CD8-positive, alpha-beta memory T cell (primary cell): ENCODE data around the gene SAFB. TPM values are rescaled to one million over a fixed set of nuclear protein-coding genes. Genes with fewer than 3 reads are reported as not detected.

Experiments used
- CTCF ChIA-PET: fragments of 350-600 bp; sonication (Branson Sonifier 250); formaldehyde crosslinking; loops from one replicate; lab custom pipeline; 2021; ENCODE audit warnings: antibody characterized with exemption; lab: Charles Lee
- POLR2A ChIA-PET: fragments of 350-600 bp; sonication (Branson Sonifier 250); formaldehyde crosslinking; loops from one replicate; lab custom pipeline; 2021; ENCODE audit warnings: antibody characterized with exemption; lab: Charles Lee
- DNase-seq, 5 donors: peaks; one replicate each; pipeline versions ENCODE4 v3.0.0 to v3.0.0-alpha.2; 2020 to 2022; ENCODE audit warnings: mixed read lengths in 1 of 5
- H3K27ac ChIP-seq: one replicate; pipeline ENCODE4 v1.7.0; 2013; ENCODE audit warnings: low read depth, mild to moderate bottlenecking, low read length, moderate library complexity
- H3K27me3 ChIP-seq: 2 replicates; pipeline ENCODE4 v1.7.0; 2013; ENCODE audit warnings: low read length, mild to moderate bottlenecking; ENCODE audit not compliant: insufficient read depth, poor library complexity, severe bottlenecking
- H3K36me3 ChIP-seq: 2 replicates; pipeline ENCODE4 v1.7.0; 2013; ENCODE audit warnings: mild to moderate bottlenecking, low read length, moderate library complexity; ENCODE audit not compliant: insufficient read depth
- H3K4me1 ChIP-seq: 2 replicates; pipeline ENCODE4 v1.7.0; 2013; ENCODE audit warnings: mild to moderate bottlenecking, low read length, moderate library complexity; ENCODE audit not compliant: insufficient read depth
- H3K4me3 ChIP-seq: 2 replicates; pipeline ENCODE4 v1.7.0; 2013; ENCODE audit warnings: mild to moderate bottlenecking, low read length
- H3K9me3 ChIP-seq: 2 replicates; pipeline ENCODE4 v1.7.0; 2013; ENCODE audit warnings: mild to moderate bottlenecking, low read length
- H3K27ac Mint-ChIP-seq, 8 donors: one replicate each; pipeline ENCODE4 v1.8.0; 2020 to 2021; ENCODE audit warnings: mixed read lengths in 8 of 8, mild to moderate bottlenecking in 6 of 8, inconsistent platforms in 3 of 8, moderate library complexity in 3 of 8
- H3K27me3 Mint-ChIP-seq, 2 donors: one replicate each; pipeline ENCODE4 v1.8.0; 2020 to 2021; ENCODE audit warnings: mixed read lengths in 2 of 2, mild to moderate bottlenecking in 1 of 2, moderate library complexity in 1 of 2
- H3K36me3 Mint-ChIP-seq, 3 donors: one replicate each; pipeline ENCODE4 v1.8.0; 2020 to 2021; ENCODE audit warnings: mixed read lengths in 3 of 3, inconsistent platforms in 1 of 3, mild to moderate bottlenecking in 1 of 3
- H3K4me1 Mint-ChIP-seq, 3 donors: one replicate each; pipeline ENCODE4 v1.8.0; 2020 to 2021; ENCODE audit warnings: mixed read lengths in 3 of 3, inconsistent platforms in 1 of 3, mild to moderate bottlenecking in 1 of 3
- H3K4me3 Mint-ChIP-seq, 7 donors: one replicate each; pipeline ENCODE4 v1.8.0; 2020 to 2021; ENCODE audit warnings: mixed read lengths in 7 of 7, mild to moderate bottlenecking in 6 of 7, moderate library complexity in 4 of 7, inconsistent platforms in 2 of 7
- H3K9me3 Mint-ChIP-seq, 5 donors: one replicate each; pipeline ENCODE4 v1.8.0; 2020 to 2022; ENCODE audit warnings: mixed read lengths in 5 of 5, mild to moderate bottlenecking in 3 of 5, moderate library complexity in 2 of 5, inconsistent platforms in 1 of 5
- polyA plus RNA-seq: library from polyadenylated mRNA; unstranded; fragments of 300-500 nt; fragmentation: Illumina TruSeq; gene quantifications from one replicate; pipeline ENCODE4 v1.2.3, GENCODE V29; 2021
- total RNA-seq, 2 experiments: library from RNA; stranded (reverse); gene quantifications; one replicate each; pipeline ENCODE4 v1.2.3, GENCODE V29; 2021

SAFB gene
- total and polyA plus RNA-seq, 3 experiments from 2014 or later, result 103 to 132 (median 124) TPM

GRCh38 chr19:5661483-5661882 lies 38.6 kb downstream of the SAFB start:
- Mint-ChIP-seq H3K27ac (peak overlapping the region in 1 of 8 donors; percentile 69), H3K9me3 (no peaks in the 10 kb centered on the region), H3K4me1 (no peaks in the 10 kb centered on the region), H3K27me3 (peaks cover 0 to 1% of the 10 kb centered on the region in 2 donors), H3K36me3 (peaks cover 0 to 88% (median 17%) of the 10 kb centered on the region in 3 donors), H3K4me3 (no peak overlapping the region)
- ChIA-PET POLR2A (no interaction called here), CTCF (interaction anchor here (0.6 to 0.7 kb wide), 2 partner anchors 53 to 280 kb away, joined by 3 read pairs; no protein-coding TSS in a partner anchor)
- no peak for DNase-seq
- no peaks in the 10 kb centered on the region for H3K9me3 ChIP-seq
- H3K27me3 ChIP-seq, result no peaks in the 10 kb centered on the region
- H3K4me1 ChIP-seq, result no peaks in the 10 kb centered on the region
- no peak overlapping the region for H3K4me3 ChIP-seq
- peaks cover 69% of the 10 kb centered on the region for H3K36me3 ChIP-seq
- H3K27ac ChIP-seq, result no peak overlapping the region

- ChIA-PET CTCF (no interaction called here), POLR2A (no interaction called here)
- Histone ChIP-seq H3K36me3 (peaks cover 74% of the 10 kb centered on the region), H3K27me3 (no peaks in the 10 kb centered on the region), H3K9me3 (no peaks in the 10 kb centered on the region), H3K4me1 (no peaks in the 10 kb centered on the region), H3K4me3 (no peak overlapping the region), H3K27ac (no peak overlapping the region)
- peaks cover 0 to 92% (median 16%) of the 10 kb centered on the region in 3 donors for H3K36me3 Mint-ChIP-seq
- H3K4me1 Mint-ChIP-seq, result no peaks in the 10 kb centered on the region
- no peak for DNase-seq
- no peaks in the 10 kb centered on the region for H3K9me3 Mint-ChIP-seq
- H3K4me3 Mint-ChIP-seq, result no peak overlapping the region
- H3K27ac Mint-ChIP-seq, result no peak overlapping the region
- peaks cover 0 to 4% of the 10 kb centered on the region in 2 donors for H3K27me3 Mint-ChIP-seq
Measured at GRCh38 chr19:5663904-5664303, 41.0 kb downstream of the SAFB start.

GRCh38 chr19:5664515-5664914 lies 41.6 kb downstream of the SAFB start:
- CTCF ChIA-PET, result no interaction called here
- Histone ChIP-seq H3K36me3 (peaks cover 81% of the 10 kb centered on the region), H3K4me3 (no peak overlapping the region), H3K4me1 (no peaks in the 10 kb centered on the region), H3K9me3 (no peaks in the 10 kb centered on the region), H3K27me3 (no peaks in the 10 kb centered on the region), H3K27ac (no peak overlapping the region)
- POLR2A ChIA-PET, result no interaction called here
- no peak for DNase-seq
- no peaks in the 10 kb centered on the region for H3K9me3 Mint-ChIP-seq
- no peak overlapping the region for H3K4me3 Mint-ChIP-seq
- peaks cover 0 to 4% of the 10 kb centered on the region in 2 donors for H3K27me3 Mint-ChIP-seq
- H3K36me3 Mint-ChIP-seq, result peaks cover 0 to 92% (median 19%) of the 10 kb centered on the region in 3 donors
- peak overlapping the region in 1 of 8 donors; percentile 34 for H3K27ac Mint-ChIP-seq
- no peaks in the 10 kb centered on the region for H3K4me1 Mint-ChIP-seq

DNA sequence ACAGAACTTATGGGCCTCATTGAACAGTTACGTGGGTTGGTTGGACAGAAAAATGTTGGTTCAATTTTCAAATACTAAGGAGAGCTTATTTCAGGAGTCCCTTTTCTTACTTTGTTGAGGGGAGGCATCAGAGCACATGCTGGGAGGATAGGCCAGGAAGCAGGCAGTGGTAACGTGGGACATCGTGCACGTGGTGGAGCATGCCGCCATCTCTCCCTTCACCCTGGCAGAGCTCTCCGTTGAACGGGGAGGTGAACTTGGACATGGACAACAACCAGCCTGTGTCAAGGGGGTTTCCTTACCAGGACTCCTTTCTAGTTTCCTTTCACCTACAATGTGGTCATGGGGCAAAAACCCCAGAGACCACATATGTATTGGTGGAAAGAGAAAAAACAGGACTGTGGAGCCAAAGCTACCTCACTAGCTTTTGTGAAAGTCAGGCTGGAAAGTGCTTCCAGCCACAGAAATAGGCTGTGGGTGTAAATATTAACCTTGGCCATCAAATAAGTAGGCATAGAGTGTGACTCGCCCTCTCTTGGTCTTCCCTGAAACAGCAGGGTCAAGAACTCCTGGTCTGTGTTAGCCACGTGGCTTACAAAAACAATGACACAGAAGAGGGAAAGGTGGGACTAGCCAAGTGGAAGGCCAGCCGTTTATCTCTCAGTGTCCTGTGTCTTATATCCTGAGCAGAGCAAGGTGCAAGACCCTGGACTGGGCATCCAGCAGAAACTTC lies 43.1 kb downstream of the SAFB start:
- H3K27ac ChIP-seq, result no peak overlapping the region
- no peaks in the 10 kb centered on the region for H3K4me1 ChIP-seq
- H3K4me1 Mint-ChIP-seq, result no peaks in the 10 kb centered on the region
- H3K36me3 ChIP-seq, result peaks cover 69% of the 10 kb centered on the region
- ChIA-PET CTCF (interaction anchor here (1.0 kb wide), 1 partner anchor 22 kb away, joined by 3 read pairs; no protein-coding TSS in a partner anchor), POLR2A (no interaction called here)
- no peak overlapping the region for H3K4me3 Mint-ChIP-seq
- peaks cover 0 to 85% (median 17%) of the 10 kb centered on the region in 3 donors for H3K36me3 Mint-ChIP-seq
- no peak overlapping the region for H3K4me3 ChIP-seq
- H3K27ac Mint-ChIP-seq, result peak overlapping the region in 2 of 8 donors; percentile 54 to 74
- no peaks in the 10 kb centered on the region for H3K27me3 ChIP-seq
- H3K9me3 Mint-ChIP-seq, result no peaks in the 10 kb centered on the region
- no peak for DNase-seq
- peaks cover 0 to 4% of the 10 kb centered on the region in 2 donors for H3K27me3 Mint-ChIP-seq
- no peaks in the 10 kb centered on the region for H3K9me3 ChIP-seq

DNA sequence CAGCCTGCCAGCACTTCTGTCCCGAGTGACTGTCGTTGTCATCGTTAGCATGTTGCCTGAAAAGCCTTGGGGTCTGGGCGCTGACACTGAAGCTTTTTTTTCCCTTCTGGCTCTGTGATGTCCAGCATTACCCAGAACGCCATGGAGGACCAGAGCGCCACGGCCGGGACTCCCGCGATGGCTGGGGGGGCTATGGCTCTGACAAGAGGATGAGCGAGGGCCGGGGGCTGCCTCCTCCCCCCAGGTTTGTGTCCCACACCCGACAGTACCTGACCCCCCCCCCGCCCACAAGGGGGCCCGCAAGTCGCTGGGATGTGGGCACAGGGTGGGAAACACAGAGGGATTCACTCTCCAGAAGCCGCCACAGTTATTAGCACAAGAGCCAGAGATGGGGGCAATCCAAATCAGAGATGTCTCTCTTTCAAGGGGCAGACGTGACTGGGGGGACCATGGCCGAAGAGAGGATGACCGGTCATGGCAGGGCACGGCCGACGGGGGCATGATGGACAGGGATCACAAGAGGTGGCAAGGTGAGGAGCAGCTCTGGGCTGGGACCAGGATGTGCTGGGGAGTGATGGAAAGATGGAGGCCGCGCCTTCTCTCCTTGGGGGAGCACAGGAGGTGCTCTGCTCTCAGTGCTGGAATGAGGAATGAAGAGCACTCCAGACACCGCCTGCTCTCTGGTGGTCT lies 44.2 kb downstream of the SAFB start:
- Histone ChIP-seq H3K4me3 (no peak overlapping the region), H3K27me3 (no peaks in the 10 kb centered on the region), H3K9me3 (no peaks in the 10 kb centered on the region), H3K4me1 (no peaks in the 10 kb centered on the region), H3K36me3 (peaks cover 59% of the 10 kb centered on the region), H3K27ac (no peak overlapping the region)
- POLR2A ChIA-PET, result no interaction called here
- Mint-ChIP-seq H3K27ac (peak overlapping the region in 3 of 8 donors; percentile 56 to 61 (median 61)), H3K27me3 (peaks cover 0 to 4% of the 10 kb centered on the region in 2 donors), H3K9me3 (no peaks in the 10 kb centered on the region), H3K4me1 (no peaks in the 10 kb centered on the region), H3K4me3 (no peak overlapping the region), H3K36me3 (peaks cover 0 to 78% (median 15%) of the 10 kb centered on the region in 3 donors)
- CTCF ChIA-PET, result no interaction called here
- DNase-seq, result no peak

DNA sequence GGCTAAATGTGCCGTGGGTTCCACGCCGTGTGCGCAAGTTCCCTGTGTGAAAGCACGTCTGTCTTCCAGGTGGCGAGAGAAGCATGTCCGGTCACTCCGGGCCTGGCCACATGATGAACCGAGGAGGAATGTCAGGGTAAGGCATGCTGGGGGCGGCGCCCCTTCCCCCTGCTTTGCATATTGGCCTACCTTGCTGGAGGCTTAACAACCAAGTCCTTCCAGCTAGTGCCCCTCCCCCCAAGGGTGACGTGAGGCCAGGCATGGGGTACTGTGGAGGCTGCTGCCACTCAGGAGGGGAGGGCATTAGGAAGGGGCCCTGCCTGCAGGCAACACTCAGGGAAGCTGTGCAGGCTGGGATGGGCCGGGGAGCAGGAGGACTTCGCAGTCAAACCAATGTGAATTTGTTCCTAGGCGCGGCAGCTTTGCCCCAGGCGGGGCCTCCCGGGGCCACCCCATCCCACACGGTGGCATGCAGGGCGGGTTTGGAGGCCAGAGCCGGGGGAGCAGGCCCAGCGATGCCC lies 44.9 kb downstream of the SAFB start:
- H3K27me3 Mint-ChIP-seq, result peaks cover 0 to 4% of the 10 kb centered on the region in 2 donors
- no peak overlapping the region for H3K27ac Mint-ChIP-seq
- H3K27ac ChIP-seq, result no peak overlapping the region
- ChIA-PET CTCF (no interaction called here), POLR2A (interaction anchor here (0.7 kb wide), 1 partner anchor 410 kb away, joined by 3 read pairs; no protein-coding TSS in a partner anchor)
- no peak overlapping the region for H3K4me3 Mint-ChIP-seq
- H3K4me1 Mint-ChIP-seq, result no peaks in the 10 kb centered on the region
- H3K36me3 Mint-ChIP-seq, result peaks cover 0 to 72% (median 15%) of the 10 kb centered on the region in 3 donors
- no peaks in the 10 kb centered on the region for H3K4me1 ChIP-seq
- H3K4me3 ChIP-seq, result no peak overlapping the region
- peaks cover 56% of the 10 kb centered on the region for H3K36me3 ChIP-seq
- no peaks in the 10 kb centered on the region for H3K9me3 ChIP-seq
- no peaks in the 10 kb centered on the region for H3K27me3 ChIP-seq
- H3K9me3 Mint-ChIP-seq, result no peaks in the 10 kb centered on the region
- DNase-seq, result no peak

DNA sequence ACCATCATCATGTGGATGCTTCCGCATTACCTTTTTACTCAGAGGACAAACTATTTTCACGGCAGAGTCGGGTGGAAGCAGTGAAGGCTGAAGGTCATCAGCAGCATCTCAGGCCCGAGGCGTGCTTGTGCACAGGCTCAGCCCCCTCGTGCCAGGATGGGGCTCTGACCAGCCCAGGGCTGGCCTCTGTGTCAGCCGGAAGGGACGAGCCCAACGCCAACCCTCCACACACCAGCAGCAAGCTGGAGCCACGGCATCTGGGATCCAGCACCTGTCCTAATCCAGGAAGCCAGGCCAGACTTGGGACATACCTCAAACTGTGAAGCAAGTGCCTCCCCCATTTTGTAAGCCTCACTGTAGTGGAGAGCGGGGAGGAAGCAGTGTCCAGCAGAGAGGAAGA lies 46.3 kb downstream of the SAFB start:
- Mint-ChIP-seq H3K36me3 (peaks cover 0 to 61% (median 12%) of the 10 kb centered on the region in 3 donors), H3K4me3 (no peak overlapping the region), H3K4me1 (no peaks in the 10 kb centered on the region), H3K27me3 (peaks cover 0 to 4% of the 10 kb centered on the region in 2 donors), H3K9me3 (no peaks in the 10 kb centered on the region), H3K27ac (no peak overlapping the region)
- DNase-seq, result no peak
- POLR2A ChIA-PET, result no interaction called here
- no peak overlapping the region for H3K4me3 ChIP-seq
- no peaks in the 10 kb centered on the region for H3K27me3 ChIP-seq
- H3K27ac ChIP-seq, result no peak overlapping the region
- H3K36me3 ChIP-seq, result peaks cover 47% of the 10 kb centered on the region
- no peaks in the 10 kb centered on the region for H3K9me3 ChIP-seq
- CTCF ChIA-PET, result interaction anchor here (1.2 kb wide), 1 partner anchor 21 kb away, joined by 3 read pairs; the partner anchor contains the start of gene RPL36
- no peaks in the 10 kb centered on the region for H3K4me1 ChIP-seq

- Mint-ChIP-seq H3K4me3 (no peak overlapping the region), H3K4me1 (no peaks in the 10 kb centered on the region), H3K9me3 (no peaks in the 10 kb centered on the region), H3K27ac (no peak overlapping the region), H3K36me3 (peaks cover 0 to 37% (median 8%) of the 10 kb centered on the region in 3 donors), H3K27me3 (peaks cover 0 to 2% of the 10 kb centered on the region in 2 donors)
- H3K9me3 ChIP-seq, result no peaks in the 10 kb centered on the region
- no peak overlapping the region for H3K4me3 ChIP-seq
- no peak overlapping the region for H3K27ac ChIP-seq
- no peak for DNase-seq
- no peaks in the 10 kb centered on the region for H3K27me3 ChIP-seq
- POLR2A ChIA-PET, result no interaction called here
- H3K4me1 ChIP-seq, result no peaks in the 10 kb centered on the region
- CTCF ChIA-PET, result no interaction called here
- peaks cover 23% of the 10 kb centered on the region for H3K36me3 ChIP-seq
Measured at GRCh38 chr19:5671600-5671999, 48.7 kb downstream of the SAFB start.
